Suppressor macrophage (primary cell): Measurements from ENCODE around the gene SERPINB11.
"Not testable (repeated sequence)": the region's sequence is repeated elsewhere in the genome, so short reads cannot be mapped to it uniquely, and the experiment has no call there.

ENCODE experiments used
- DNase-seq, 4 experiments: peaks; one replicate each; pipeline ENCODE4 v3.0.0-alpha.2; 2020 to 2022

The SERPINB11 gene

GRCh38 chr18:63731215-63731614 lies 28.5 kb downstream of the SERPINB11 start:
- DNase-seq, result no peak

GRCh38 chr18:63736876-63737275 lies 34.1 kb downstream of the SERPINB11 start:
- DNase-seq, result no peak

GRCh38 chr18:63741769-63742168 lies 39.0 kb downstream of the SERPINB11 start:
- DNase-seq, result peak in 2 of 4 experiments; percentile 8 to 16

- DNase-seq, result no peak
Measured at GRCh38 chr18:63747006-63747405, 44.2 kb downstream of the SERPINB11 start.

GRCh38 chr18:63749489-63749888 lies 46.7 kb downstream of the SERPINB11 start:
- DNase-seq, result no peak

- DNase-seq, result no peak
Measured at GRCh38 chr18:63752636-63753035, 49.9 kb downstream of the SERPINB11 start.

GRCh38 chr18:63753676-63754075 lies 50.9 kb downstream of the SERPINB11 start:
- no peak for DNase-seq

- no peak for DNase-seq
Measured at GRCh38 chr18:63757541-63757940, 54.8 kb downstream of the SERPINB11 start.

- DNase-seq, result no peak
Measured at GRCh38 chr18:63758615-63759240, 56.0 kb downstream of the SERPINB11 start.

- not testable (repeated sequence) for DNase-seq
Measured at GRCh38 chr18:63759786-63760185, 57.0 kb downstream of the SERPINB11 start.

- no peak for DNase-seq
Measured at GRCh38 chr18:63762518-63762917, 59.8 kb downstream of the SERPINB11 start.

GRCh38 chr18:63763831-63764600 lies 61.3 kb downstream of the SERPINB11 start:
- DNase-seq, result no peak

- DNase-seq, result no peak
Measured at GRCh38 chr18:63765837-63766236, 63.1 kb downstream of the SERPINB11 start.
